Loucy (cell line): ENCODE measurements around the gene FRAS1.

Source experiments
- EZH2phosphoT487 ChIP-seq: fragments of 200-600 bp; IDR thresholded peaks from 2 replicates; pipeline ENCODE4 v1.6.1; 2018; ENCODE audit warnings: antibody characterized with exemption, mild to moderate bottlenecking, moderate library complexity, borderline replicate concordance
- TF ChIP-seq, protein P1 (sequence below): fragments of 200-600 bp; sonication (generic); conservative IDR thresholded peaks from 2 replicates; pipeline ENCODE4 v1.5.1; 2014; ENCODE audit warnings: mild to moderate bottlenecking, antibody characterized with exemption, low read length

DNA sequence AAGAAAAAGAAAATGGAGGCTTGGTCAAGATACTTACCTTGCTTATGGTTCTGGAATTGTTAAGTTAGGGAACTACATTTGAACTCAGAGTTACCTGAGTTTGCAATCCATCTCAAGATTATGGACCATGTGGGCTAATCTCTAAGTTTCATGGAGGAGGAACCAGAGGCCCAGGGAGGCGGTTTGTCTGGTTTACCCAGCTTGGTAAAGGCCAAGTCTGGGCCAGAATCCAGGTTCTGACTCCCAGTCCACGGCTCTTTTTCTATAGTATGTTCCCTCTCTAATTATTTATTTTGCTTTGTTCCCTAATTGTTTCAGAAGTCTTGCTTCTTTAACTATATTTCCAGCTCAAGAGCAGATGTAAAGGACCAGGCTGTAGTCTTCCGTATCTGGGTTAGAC is 168.1 kb downstream of the FRAS1 start:
- TF ChIP-seq, protein P1, sequence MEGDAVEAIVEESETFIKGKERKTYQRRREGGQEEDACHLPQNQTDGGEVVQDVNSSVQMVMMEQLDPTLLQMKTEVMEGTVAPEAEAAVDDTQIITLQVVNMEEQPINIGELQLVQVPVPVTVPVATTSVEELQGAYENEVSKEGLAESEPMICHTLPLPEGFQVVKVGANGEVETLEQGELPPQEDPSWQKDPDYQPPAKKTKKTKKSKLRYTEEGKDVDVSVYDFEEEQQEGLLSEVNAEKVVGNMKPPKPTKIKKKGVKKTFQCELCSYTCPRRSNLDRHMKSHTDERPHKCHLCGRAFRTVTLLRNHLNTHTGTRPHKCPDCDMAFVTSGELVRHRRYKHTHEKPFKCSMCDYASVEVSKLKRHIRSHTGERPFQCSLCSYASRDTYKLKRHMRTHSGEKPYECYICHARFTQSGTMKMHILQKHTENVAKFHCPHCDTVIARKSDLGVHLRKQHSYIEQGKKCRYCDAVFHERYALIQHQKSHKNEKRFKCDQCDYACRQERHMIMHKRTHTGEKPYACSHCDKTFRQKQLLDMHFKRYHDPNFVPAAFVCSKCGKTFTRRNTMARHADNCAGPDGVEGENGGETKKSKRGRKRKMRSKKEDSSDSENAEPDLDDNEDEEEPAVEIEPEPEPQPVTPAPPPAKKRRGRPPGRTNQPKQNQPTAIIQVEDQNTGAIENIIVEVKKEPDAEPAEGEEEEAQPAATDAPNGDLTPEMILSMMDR = no peak
- no peak for TF ChIP-seq EZH2phosphoT487
